Neural cell (in vitro differentiated cells): ENCODE results near the gene MAP4K4. TPM values are rescaled to one million over a fixed set of nuclear protein-coding genes. Genes with fewer than 3 reads are reported as not detected.

Experiments
- H2AFZ ChIP-seq: fragments of 200-600, 300-800 bp; sonication (generic), shearing (Covaris generic); 2 replicates; pipeline ENCODE4 v1.6.0; 2014; ENCODE audit warnings: low read depth, mild to moderate bottlenecking, antibody characterized with exemption, low read length, moderate library complexity
- H3F3A ChIP-seq: fragments of 200-600 bp; shearing (Covaris generic); 2 replicates; pipeline ENCODE4 v1.6.1; 2016; ENCODE audit warnings: mild to moderate bottlenecking, moderate library complexity, mixed read lengths, antibody characterized with exemption, low read length; ENCODE audit not compliant: insufficient read depth, poor library complexity, severe bottlenecking
- H3K27ac ChIP-seq: fragments of 200-600, 300-800 bp; sonication (generic), shearing (Covaris generic); 2 replicates; pipeline ENCODE4 v1.5.1; 2014; ENCODE audit warnings: mild to moderate bottlenecking, low read length, moderate library complexity
- H3K27me3 ChIP-seq: fragments of 300-800, 200-600 bp; sonication (generic), shearing (Covaris generic); 2 replicates; pipeline ENCODE4 v1.6.0; 2014; ENCODE audit warnings: mild to moderate bottlenecking, low read depth, low read length, moderate library complexity; ENCODE audit not compliant: insufficient read depth
- H3K36me3 ChIP-seq: fragments of 300-800, 200-600 bp; sonication (generic), shearing (Covaris generic); 2 replicates; pipeline ENCODE4 v1.5.1; 2014; ENCODE audit warnings: mild to moderate bottlenecking, antibody characterized with exemption, low read length, moderate library complexity; ENCODE audit not compliant: insufficient read depth
- H3K4me2 ChIP-seq: fragments of 300-800, 200-600 bp; sonication (generic), shearing (Covaris generic); 2 replicates; pipeline ENCODE4 v1.6.0; 2014; ENCODE audit warnings: mild to moderate bottlenecking, low read length
- H3K4me3 ChIP-seq: fragments of 300-800, 200-600 bp; sonication (generic), shearing (Covaris generic); 2 replicates; pipeline ENCODE4 v1.5.1; 2014; ENCODE audit warnings: mild to moderate bottlenecking, low read length, moderate library complexity
- H3K79me2 ChIP-seq: fragments of 200-600 bp; shearing (Covaris generic); replicated peaks from 2 replicates; pipeline ENCODE4 v1.6.0; 2014; ENCODE audit warnings: mild to moderate bottlenecking, low read length, moderate library complexity; ENCODE audit not compliant: insufficient read depth
- H3K9ac ChIP-seq: fragments of 300-800, 200-600 bp; sonication (generic), shearing (Covaris generic); 2 replicates; pipeline ENCODE4 v1.6.1; 2016; ENCODE audit warnings: mild to moderate bottlenecking, low read length, mixed read lengths
- H3K9me2 ChIP-seq: fragments of 200-600 bp; shearing (Covaris generic); 2 replicates; pipeline ENCODE4 v1.6.1; 2016; ENCODE audit warnings: mild to moderate bottlenecking, low read length, mixed read lengths; ENCODE audit not compliant: insufficient read depth
- H3K9me3 ChIP-seq: fragments of 200-600, 300-800 bp; sonication (generic), shearing (Covaris generic); 2 replicates; pipeline ENCODE4 v1.6.1; 2016; ENCODE audit warnings: mild to moderate bottlenecking, mixed run types, low read length, moderate library complexity, mixed read lengths
- H4K20me1 ChIP-seq: fragments of 200-600 bp; shearing (Covaris generic); 2 replicates; pipeline ENCODE4 v1.6.1; 2016; ENCODE audit warnings: mild to moderate bottlenecking, mixed run types; ENCODE audit not compliant: insufficient read depth
- EP300 ChIP-seq: fragments of 450-650 bp; conservative IDR thresholded peaks from 2 replicates; pipeline ENCODE4 v1.6.1; 2014; ENCODE audit warnings: antibody characterized with exemption, mild to moderate bottlenecking, moderate library complexity; ENCODE audit not compliant: poor library complexity, severe bottlenecking
- EZH2 ChIP-seq: fragments of 200-600, 300-800 bp; shearing (Covaris generic), sonication (generic); IDR thresholded peaks from 2 replicates; pipeline ENCODE4 v1.6.1; 2014; ENCODE audit warnings: antibody characterized with exemption, low read length, borderline replicate concordance, mild to moderate bottlenecking; ENCODE audit not compliant: insufficient read depth, poor library complexity, severe bottlenecking
- MXI1 ChIP-seq: fragments of 450-650 bp; conservative IDR thresholded peaks from 2 replicates; pipeline ENCODE4 v1.6.1; 2014; ENCODE audit warnings: antibody characterized with exemption, mild to moderate bottlenecking; ENCODE audit not compliant: poor library complexity, severe bottlenecking
- POLR2AphosphoS5 ChIP-seq: IDR thresholded peaks from 2 replicates; pipeline ENCODE4 v1.6.1; 2012
- RAD21 ChIP-seq: fragments of 450-650 bp; conservative IDR thresholded peaks from 2 replicates; pipeline ENCODE4 v1.6.1; 2014; ENCODE audit warnings: antibody characterized with exemption, mild to moderate bottlenecking, moderate library complexity
- SMC3 ChIP-seq: fragments of 450-650 bp; conservative IDR thresholded peaks from 2 replicates; pipeline ENCODE4 v1.6.1; 2014; ENCODE audit warnings: antibody characterized with exemption, mild to moderate bottlenecking, moderate library complexity; ENCODE audit not compliant: poor library complexity
- TAF1 ChIP-seq: IDR thresholded peaks from 2 replicates; pipeline ENCODE4 v1.6.1; 2012; ENCODE audit warnings: low read depth
- polyA plus RNA-seq: library from polyadenylated mRNA; depleted of rRNA; stranded (reverse); fragments of >200 nt; gene quantifications from 2 replicates; pipeline ENCODE4 v1.2.3, GENCODE V29; 2014
- TF ChIP-seq, protein P1 (sequence below): fragments of 450-650 bp; IDR thresholded peaks from 2 replicates; pipeline ENCODE4 v1.5.1; 2014; ENCODE audit warnings: antibody characterized with exemption, mild to moderate bottlenecking, moderate library complexity; ENCODE audit not compliant: poor library complexity, severe bottlenecking
- TF ChIP-seq, protein P2 (sequence below): IDR thresholded peaks from 2 replicates; pipeline ENCODE4 v1.6.1; 2012; ENCODE audit warnings: borderline replicate concordance

The MAP4K4 gene
- polyA plus RNA-seq, 1 donor from 2014 or later: 125 TPM

DNA sequence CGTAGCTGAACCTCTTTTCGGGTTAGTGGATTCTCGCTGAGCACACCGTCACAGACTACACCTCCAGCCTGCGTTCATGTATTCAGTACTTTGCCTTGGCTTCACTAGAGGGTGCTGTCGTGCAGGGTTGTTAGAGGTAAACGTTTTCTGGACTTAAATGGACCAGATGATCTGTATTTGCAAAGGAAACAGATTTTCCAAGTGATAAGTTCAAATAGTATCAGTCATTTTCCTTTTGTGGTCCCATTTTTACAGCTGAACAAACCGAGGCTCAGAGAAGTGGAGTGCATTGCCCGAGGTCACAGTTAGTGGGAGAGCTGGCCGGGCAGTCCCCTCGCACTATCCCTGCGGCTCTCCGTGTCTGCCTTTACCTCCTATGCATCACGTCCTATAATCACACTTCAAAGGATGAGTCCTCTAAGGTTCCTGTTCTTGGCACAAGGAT, 125.9 kb downstream of the MAP4K4 start:
- H2AFZ ChIP-seq: no peak overlapping the region
- H3K79me2 ChIP-seq: peaks cover 62% of the 10 kb centered on the region
- no peaks in the 10 kb centered on the region for H3K27me3 ChIP-seq
- no peak overlapping the region for H3K4me2 ChIP-seq
- H3K9me2 ChIP-seq: no peaks in the 10 kb centered on the region
- no peak overlapping the region for H3K4me3 ChIP-seq
- no peak overlapping the region for H3K9ac ChIP-seq
- no peak overlapping the region for H3K27ac ChIP-seq
- H3K36me3 ChIP-seq: no peaks in the 10 kb centered on the region
- peaks cover 3% of the 10 kb centered on the region for H3F3A ChIP-seq
- TF ChIP-seq POLR2AphosphoS5: no peak
- TF ChIP-seq, protein P1, sequence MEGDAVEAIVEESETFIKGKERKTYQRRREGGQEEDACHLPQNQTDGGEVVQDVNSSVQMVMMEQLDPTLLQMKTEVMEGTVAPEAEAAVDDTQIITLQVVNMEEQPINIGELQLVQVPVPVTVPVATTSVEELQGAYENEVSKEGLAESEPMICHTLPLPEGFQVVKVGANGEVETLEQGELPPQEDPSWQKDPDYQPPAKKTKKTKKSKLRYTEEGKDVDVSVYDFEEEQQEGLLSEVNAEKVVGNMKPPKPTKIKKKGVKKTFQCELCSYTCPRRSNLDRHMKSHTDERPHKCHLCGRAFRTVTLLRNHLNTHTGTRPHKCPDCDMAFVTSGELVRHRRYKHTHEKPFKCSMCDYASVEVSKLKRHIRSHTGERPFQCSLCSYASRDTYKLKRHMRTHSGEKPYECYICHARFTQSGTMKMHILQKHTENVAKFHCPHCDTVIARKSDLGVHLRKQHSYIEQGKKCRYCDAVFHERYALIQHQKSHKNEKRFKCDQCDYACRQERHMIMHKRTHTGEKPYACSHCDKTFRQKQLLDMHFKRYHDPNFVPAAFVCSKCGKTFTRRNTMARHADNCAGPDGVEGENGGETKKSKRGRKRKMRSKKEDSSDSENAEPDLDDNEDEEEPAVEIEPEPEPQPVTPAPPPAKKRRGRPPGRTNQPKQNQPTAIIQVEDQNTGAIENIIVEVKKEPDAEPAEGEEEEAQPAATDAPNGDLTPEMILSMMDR: peak; percentile 25
- peaks cover 10% of the 10 kb centered on the region for H4K20me1 ChIP-seq
- no peaks in the 10 kb centered on the region for H3K9me3 ChIP-seq

DNA sequence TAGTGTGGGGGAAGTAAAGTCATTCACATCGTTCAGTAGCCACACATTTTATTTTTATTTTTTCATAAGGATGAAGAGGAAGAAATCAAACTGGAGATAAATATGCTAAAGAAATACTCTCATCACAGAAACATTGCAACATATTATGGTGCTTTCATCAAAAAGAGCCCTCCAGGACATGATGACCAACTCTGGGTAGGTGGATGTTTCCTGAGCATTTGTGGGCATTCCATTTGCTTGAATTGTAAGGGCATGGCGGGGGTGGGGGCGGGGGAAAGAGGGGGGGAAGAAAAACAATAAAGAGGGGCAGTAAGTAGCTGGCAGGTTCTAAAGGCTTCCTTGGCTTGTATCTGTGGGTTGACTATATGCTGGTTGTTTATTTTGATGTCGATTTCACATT, 126.4 kb downstream of the MAP4K4 start:
- H3K9ac ChIP-seq: no peak overlapping the region
- H3K79me2 ChIP-seq: peaks cover 57% of the 10 kb centered on the region
- peaks cover 3% of the 10 kb centered on the region for H3F3A ChIP-seq
- no peak overlapping the region for H2AFZ ChIP-seq
- no peaks in the 10 kb centered on the region for H3K27me3 ChIP-seq
- TF ChIP-seq EP300: no peak
- TF ChIP-seq, protein P2, sequence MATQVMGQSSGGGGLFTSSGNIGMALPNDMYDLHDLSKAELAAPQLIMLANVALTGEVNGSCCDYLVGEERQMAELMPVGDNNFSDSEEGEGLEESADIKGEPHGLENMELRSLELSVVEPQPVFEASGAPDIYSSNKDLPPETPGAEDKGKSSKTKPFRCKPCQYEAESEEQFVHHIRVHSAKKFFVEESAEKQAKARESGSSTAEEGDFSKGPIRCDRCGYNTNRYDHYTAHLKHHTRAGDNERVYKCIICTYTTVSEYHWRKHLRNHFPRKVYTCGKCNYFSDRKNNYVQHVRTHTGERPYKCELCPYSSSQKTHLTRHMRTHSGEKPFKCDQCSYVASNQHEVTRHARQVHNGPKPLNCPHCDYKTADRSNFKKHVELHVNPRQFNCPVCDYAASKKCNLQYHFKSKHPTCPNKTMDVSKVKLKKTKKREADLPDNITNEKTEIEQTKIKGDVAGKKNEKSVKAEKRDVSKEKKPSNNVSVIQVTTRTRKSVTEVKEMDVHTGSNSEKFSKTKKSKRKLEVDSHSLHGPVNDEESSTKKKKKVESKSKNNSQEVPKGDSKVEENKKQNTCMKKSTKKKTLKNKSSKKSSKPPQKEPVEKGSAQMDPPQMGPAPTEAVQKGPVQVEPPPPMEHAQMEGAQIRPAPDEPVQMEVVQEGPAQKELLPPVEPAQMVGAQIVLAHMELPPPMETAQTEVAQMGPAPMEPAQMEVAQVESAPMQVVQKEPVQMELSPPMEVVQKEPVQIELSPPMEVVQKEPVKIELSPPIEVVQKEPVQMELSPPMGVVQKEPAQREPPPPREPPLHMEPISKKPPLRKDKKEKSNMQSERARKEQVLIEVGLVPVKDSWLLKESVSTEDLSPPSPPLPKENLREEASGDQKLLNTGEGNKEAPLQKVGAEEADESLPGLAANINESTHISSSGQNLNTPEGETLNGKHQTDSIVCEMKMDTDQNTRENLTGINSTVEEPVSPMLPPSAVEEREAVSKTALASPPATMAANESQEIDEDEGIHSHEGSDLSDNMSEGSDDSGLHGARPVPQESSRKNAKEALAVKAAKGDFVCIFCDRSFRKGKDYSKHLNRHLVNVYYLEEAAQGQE: no peak
- TF ChIP-seq RAD21: no peak
- no peak for TF ChIP-seq EZH2
- TF ChIP-seq SMC3: no peak
- H4K20me1 ChIP-seq: peaks cover 7% of the 10 kb centered on the region
- H3K27ac ChIP-seq: no peak overlapping the region
- H3K9me2 ChIP-seq: no peaks in the 10 kb centered on the region
- H3K4me2 ChIP-seq: no peak overlapping the region
- no peak overlapping the region for H3K4me3 ChIP-seq
- H3K36me3 ChIP-seq: peaks cover 2% of the 10 kb centered on the region
- no peaks in the 10 kb centered on the region for H3K9me3 ChIP-seq

DNA sequence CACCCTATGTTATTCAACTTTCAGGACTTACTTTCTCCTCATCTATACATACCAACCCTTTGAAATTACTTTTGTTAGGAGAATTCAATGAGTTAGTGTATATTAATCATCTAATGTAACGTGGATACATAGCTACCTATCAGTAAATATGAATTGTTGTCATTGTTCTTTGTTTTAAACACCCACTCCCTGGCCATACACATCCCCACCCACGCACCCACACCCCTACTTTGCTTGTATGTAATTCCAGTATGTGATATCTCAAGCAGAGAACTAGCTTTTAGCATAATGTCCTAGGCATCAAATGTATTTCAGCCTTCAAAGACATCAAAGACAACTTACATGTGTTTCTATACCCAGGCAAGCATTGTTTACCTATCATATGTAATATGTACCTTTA, 129.2 kb downstream of the MAP4K4 start:
- Histone ChIP-seq H4K20me1 (peaks cover 3% of the 10 kb centered on the region), H3K4me2 (no peak overlapping the region), H3K9me3 (no peaks in the 10 kb centered on the region), H3K9me2 (no peaks in the 10 kb centered on the region), H3K36me3 (peaks cover 6% of the 10 kb centered on the region), H3K9ac (no peak overlapping the region), H3K27ac (no peak overlapping the region), H3K27me3 (no peaks in the 10 kb centered on the region), H3K79me2 (peaks cover 29% of the 10 kb centered on the region), H3F3A (peaks cover 3% of the 10 kb centered on the region), H2AFZ (no peak overlapping the region), H3K4me3 (no peak overlapping the region)
- TF ChIP-seq, protein P1: no peak
- TF ChIP-seq RAD21: no peak
- TF ChIP-seq, protein P2: no peak
- TF ChIP-seq MXI1: no peak
- no peak for TF ChIP-seq TAF1
- no peak for TF ChIP-seq EZH2
- TF ChIP-seq EP300: no peak
- TF ChIP-seq POLR2AphosphoS5: no peak
- no peak for TF ChIP-seq SMC3
